Right atrium auricular region (tissue), 2 donors: ENCODE data around the gene ASIC2. TPM values are rescaled to one million over a fixed set of nuclear protein-coding genes. Genes with fewer than 3 reads are reported as not detected.

Experiments used
- DNase-seq: peaks from one replicate; pipeline ENCODE4 v3.0.0-alpha.2; 2019; ENCODE audit warnings: low spot score
- H3K27ac ChIP-seq, 2 donors: fragments of 200-600 bp; sonication (generic); 1 replicate in 1 of 2; 2 replicates in 1 of 2; pipeline ENCODE4 v1.5.1; 2016 to 2019
- H3K27me3 ChIP-seq, 2 donors: fragments of 200-600 bp; sonication (generic); one replicate each; pipeline versions ENCODE4 v1.5.1 to v1.6.0; 2017 to 2019
- H3K36me3 ChIP-seq: fragments of 200-600 bp; sonication (generic); one replicate; pipeline ENCODE4 v1.5.1; 2016
- H3K4me1 ChIP-seq, 2 donors: fragments of 200-600 bp; sonication (generic); one replicate each; pipeline versions ENCODE4 v1.5.1 to v1.6.0; 2017 to 2019
- H3K4me3 ChIP-seq, 2 donors: fragments of 200-600 bp; sonication (generic); 1 replicate in 1 of 2; 2 replicates in 1 of 2; pipeline ENCODE4 v1.5.1; 2017 to 2019; ENCODE audit warnings: mild to moderate bottlenecking in 1 of 2, moderate library complexity in 1 of 2
- H3K9me3 ChIP-seq, 2 donors: fragments of 200-600 bp; sonication (generic); one replicate each; pipeline ENCODE4 v1.5.1; 2019
- CTCF ChIP-seq, 2 donors: fragments of 200-600 bp; sonication (generic); IDR thresholded peaks; one replicate each; pipeline ENCODE4 v1.5.1; 2019; ENCODE audit warnings: antibody characterized with exemption in 2 of 2
- total RNA-seq, 2 donors: library from RNA; depleted of rRNA; stranded (reverse); fragments of >200 nt; gene quantifications; one replicate each; pipeline ENCODE4 v1.1.0, GENCODE V29; 2016

Gene ASIC2
- total RNA-seq, 2 donors from 2014 or later = 0.75 TPM; not detected in 1

- DNase-seq = no peak
- Histone ChIP-seq H3K9me3 (no peaks in the 10 kb centered on the region), H3K36me3 (no peaks in the 10 kb centered on the region), H3K27ac (no peak overlapping the region), H3K27me3 (no peaks in the 10 kb centered on the region), H3K4me3 (no peak overlapping the region), H3K4me1 (peaks cover 0 to 18% of the 10 kb centered on the region in 2 donors)
- no peak for TF ChIP-seq CTCF (IDR thresholded peaks at IDR 0.05)
Measured at GRCh38 chr17:33166472-33166871, 126.6 kb downstream of the ASIC2 start.

GRCh38 chr17:33164169-33164881, 128.8 kb downstream of the ASIC2 start:
- Histone ChIP-seq H3K4me3 (no peak overlapping the region), H3K27me3 (no peaks in the 10 kb centered on the region), H3K4me1 (peaks cover 0 to 18% of the 10 kb centered on the region in 2 donors), H3K27ac (no peak overlapping the region), H3K9me3 (no peaks in the 10 kb centered on the region), H3K36me3 (no peaks in the 10 kb centered on the region)
- no peak for DNase-seq
- TF ChIP-seq CTCF (IDR thresholded peaks at IDR 0.05) = no peak

GRCh38 chr17:33163533-33164168, 129.4 kb downstream of the ASIC2 start:
- no peak for TF ChIP-seq CTCF (IDR thresholded peaks at IDR 0.05)
- H3K4me3 ChIP-seq = no peak overlapping the region
- no peaks in the 10 kb centered on the region for H3K27me3 ChIP-seq
- no peak for DNase-seq
- no peaks in the 10 kb centered on the region for H3K36me3 ChIP-seq
- no peak overlapping the region for H3K27ac ChIP-seq
- H3K9me3 ChIP-seq = no peaks in the 10 kb centered on the region
- peaks cover 0 to 18% of the 10 kb centered on the region in 2 donors for H3K4me1 ChIP-seq

GRCh38 chr17:33154869-33155455, 138.1 kb downstream of the ASIC2 start:
- no peak for TF ChIP-seq CTCF (IDR thresholded peaks at IDR 0.05)
- Histone ChIP-seq H3K4me1 (no peaks in the 10 kb centered on the region), H3K4me3 (no peak overlapping the region), H3K27me3 (no peaks in the 10 kb centered on the region), H3K36me3 (no peaks in the 10 kb centered on the region), H3K27ac (no peak overlapping the region), H3K9me3 (no peaks in the 10 kb centered on the region)
- no peak for DNase-seq

- no peak for DNase-seq
- no peaks in the 10 kb centered on the region for H3K4me1 ChIP-seq
- H3K4me3 ChIP-seq = no peak overlapping the region
- no peak overlapping the region for H3K27ac ChIP-seq
- H3K9me3 ChIP-seq = no peaks in the 10 kb centered on the region
- H3K36me3 ChIP-seq = no peaks in the 10 kb centered on the region
- no peaks in the 10 kb centered on the region for H3K27me3 ChIP-seq
- TF ChIP-seq CTCF (IDR thresholded peaks at IDR 0.05) = no peak
Measured at GRCh38 chr17:33152783-33153182, 140.3 kb downstream of the ASIC2 start.
